CD4-positive, alpha-beta T cell treated with Interleukin-10 for 1 hour (primary cell): ENCODE data around the gene MCMBP.
"Not testable (repeated sequence)": the region's sequence is repeated elsewhere in the genome, so short reads cannot be mapped to it uniquely, and the experiment has no call there.

ENCODE experiments used
- DNase-seq: peaks from one replicate; pipeline ENCODE4 v3.0.0-alpha.2; 2020

The MCMBP gene, protein sequence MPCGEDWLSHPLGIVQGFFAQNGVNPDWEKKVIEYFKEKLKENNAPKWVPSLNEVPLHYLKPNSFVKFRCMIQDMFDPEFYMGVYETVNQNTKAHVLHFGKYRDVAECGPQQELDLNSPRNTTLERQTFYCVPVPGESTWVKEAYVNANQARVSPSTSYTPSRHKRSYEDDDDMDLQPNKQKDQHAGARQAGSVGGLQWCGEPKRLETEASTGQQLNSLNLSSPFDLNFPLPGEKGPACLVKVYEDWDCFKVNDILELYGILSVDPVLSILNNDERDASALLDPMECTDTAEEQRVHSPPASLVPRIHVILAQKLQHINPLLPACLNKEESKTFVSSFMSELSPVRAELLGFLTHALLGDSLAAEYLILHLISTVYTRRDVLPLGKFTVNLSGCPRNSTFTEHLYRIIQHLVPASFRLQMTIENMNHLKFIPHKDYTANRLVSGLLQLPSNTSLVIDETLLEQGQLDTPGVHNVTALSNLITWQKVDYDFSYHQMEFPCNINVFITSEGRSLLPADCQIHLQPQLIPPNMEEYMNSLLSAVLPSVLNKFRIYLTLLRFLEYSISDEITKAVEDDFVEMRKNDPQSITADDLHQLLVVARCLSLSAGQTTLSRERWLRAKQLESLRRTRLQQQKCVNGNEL

DNA sequence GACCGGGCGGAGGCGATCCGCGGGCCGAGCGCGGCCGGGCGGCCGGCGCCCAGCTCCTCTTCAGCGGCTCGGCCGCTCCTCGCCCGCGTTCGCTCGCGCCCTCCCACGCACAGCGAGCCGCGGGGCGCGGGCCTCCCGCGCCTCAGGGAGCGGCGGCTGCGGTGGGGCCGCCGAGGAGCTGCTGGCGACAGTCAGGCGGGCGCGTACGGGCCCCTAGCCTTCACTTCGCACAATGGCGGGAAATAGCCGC, at the start of gene MCMBP:
TSS of gene MCMBP (minus strand) at position 234 of the 250 bp plus-strand sequence. CDS start 259 bp downstream, outside the sequence.
- DNase-seq: no peak

- no peak for DNase-seq
Observed at GRCh38 chr10:119919826-119920225, 47.2 kb upstream of the MCMBP start.

- no peak for DNase-seq
Observed at GRCh38 chr10:119919271-119919670, 46.6 kb upstream of the MCMBP start.

DNA sequence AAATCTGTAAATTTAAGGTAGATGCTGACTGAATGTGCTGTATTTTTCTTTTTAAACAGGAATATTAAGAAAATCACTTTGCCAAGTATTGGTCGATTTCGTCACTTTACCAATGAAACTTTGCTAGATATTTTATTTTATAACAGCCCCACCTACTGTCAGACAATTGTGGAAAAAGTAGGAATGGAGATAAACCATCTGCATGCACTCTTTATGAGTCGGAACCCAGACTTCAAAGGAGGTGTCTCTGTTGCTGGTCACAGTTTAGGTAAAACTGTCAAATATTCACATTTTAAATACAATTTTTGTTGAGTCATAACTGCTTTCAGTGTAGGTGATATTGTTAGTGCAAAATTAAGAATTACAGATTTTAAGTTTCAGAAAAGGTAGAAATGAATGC, 45.1 kb upstream of the MCMBP start:
- no peak for DNase-seq

- DNase-seq: no peak
Observed at GRCh38 chr10:119910689-119911088, 38.0 kb upstream of the MCMBP start.

GRCh38 chr10:119908166-119908565, 35.5 kb upstream of the MCMBP start:
- DNase-seq: no peak

DNA sequence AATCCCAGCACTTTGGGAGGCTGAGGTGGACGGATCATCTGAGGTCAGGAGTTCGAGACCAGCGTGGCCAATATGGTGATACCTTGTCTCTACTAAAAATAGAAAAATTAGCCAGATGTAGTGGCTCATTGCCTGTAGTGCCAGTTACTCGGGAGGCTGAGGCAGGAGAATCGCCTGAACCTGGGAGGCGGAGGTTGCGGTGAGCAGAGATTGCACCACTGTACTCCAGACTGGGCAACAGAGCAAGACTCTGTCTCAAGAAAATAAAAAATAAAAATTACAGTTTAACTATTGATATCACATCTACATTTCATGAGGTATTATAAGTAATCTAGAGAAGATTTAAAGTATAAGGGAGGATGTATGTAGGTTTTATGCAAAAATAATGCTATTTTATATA, 35.1 kb upstream of the MCMBP start:
- not testable (repeated sequence) for DNase-seq

GRCh38 chr10:119903946-119904666, 31.5 kb upstream of the MCMBP start:
- no peak for DNase-seq

GRCh38 chr10:119898577-119898976, 25.9 kb upstream of the MCMBP start:
- DNase-seq: no peak

DNA sequence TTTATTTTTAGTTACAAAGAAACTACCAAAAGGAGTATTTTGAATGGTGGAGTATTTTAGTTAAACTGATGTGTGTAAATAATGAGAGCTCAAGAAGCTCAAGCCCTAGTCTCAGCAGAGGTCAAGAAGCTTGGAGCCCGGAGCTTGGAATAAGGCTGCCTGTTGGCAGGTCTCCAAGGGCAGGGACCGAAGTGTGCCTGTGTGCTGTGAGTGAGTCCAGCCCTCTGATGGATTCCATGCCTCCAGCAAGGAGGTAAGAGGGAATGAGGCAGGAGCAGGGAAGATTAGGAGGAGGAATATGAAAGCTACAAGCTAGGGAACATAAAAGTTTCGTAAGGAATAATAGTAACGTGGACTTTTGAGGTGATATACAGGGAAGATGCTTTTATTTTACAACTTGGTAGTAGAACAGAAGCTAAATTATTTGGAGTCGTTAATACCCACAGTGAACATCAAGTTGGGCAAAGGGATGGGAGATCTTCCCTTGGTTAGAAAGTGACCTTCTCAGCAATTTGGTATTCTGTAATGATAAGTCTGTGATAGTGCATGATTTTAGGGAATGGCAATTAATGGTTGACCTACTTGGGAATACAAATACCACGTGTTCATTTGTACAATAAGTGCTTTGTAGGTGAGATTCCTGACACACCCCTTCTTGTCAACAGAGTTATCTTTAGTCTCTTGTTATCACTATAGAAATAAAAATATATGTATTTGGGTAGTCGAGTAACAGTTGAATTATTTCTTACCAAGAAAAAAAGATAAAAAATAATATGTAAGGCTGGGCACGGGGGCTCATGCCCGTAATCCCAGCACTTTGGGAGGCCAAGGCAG, 24.5 kb upstream of the MCMBP start:
- DNase-seq: no peak

GRCh38 chr10:119896061-119896655, 23.5 kb upstream of the MCMBP start:
- DNase-seq: no peak

DNA sequence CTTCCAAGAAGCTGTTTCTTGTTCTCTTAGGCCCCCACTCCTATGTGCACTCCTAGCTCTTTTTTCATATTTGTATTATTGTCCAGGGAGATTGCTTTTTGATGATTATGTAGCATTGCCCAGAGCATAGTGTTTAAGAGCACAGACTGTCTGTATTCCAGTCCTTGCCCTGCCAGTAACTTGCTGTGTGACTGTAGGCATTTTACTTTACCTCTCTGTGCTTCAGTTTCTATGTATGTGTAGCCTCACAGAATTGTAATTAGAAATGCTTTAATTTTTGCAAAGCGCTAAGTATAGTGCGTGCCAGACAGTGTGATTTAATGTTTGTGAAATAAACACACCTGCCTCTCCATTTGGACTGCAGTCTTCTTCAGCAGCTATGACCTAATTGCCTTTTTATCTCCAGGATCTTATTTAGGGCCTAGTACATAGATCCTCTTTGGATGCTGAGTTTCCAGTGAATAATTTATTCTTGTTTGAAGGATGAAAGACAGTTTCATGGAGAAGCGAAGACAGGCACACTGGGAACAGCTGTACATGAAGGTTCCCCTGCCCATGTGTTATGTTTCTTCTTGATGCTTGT, 21.3 kb upstream of the MCMBP start:
- no peak for DNase-seq

GRCh38 chr10:119893074-119893473, 20.4 kb upstream of the MCMBP start:
- no peak for DNase-seq

GRCh38 chr10:119892188-119893065, 19.8 kb upstream of the MCMBP start, which contains the start of gene SEC23IP:
TSS of gene SEC23IP (plus strand) at chr10:119892730. CDS start at chr10:119892783, 53 bp downstream.
- DNase-seq: peak; percentile 92

DNA sequence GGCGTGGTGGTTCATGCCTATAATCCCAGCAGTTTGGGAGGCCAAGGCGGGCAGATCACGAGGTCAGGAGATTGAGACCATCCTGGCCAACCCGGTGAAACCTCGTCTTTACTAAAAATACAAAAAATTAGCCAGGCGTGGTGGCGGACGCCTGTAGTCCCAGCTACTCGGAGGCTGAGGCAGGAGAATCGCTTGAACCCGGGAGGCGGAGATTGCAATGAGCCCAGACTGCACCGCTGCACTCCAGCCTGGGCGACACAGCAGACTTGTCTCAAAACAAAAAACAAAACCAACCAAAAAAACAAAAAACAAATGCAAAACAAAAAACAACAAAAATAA, 19.2 kb upstream of the MCMBP start:
- not testable (repeated sequence) for DNase-seq

DNA sequence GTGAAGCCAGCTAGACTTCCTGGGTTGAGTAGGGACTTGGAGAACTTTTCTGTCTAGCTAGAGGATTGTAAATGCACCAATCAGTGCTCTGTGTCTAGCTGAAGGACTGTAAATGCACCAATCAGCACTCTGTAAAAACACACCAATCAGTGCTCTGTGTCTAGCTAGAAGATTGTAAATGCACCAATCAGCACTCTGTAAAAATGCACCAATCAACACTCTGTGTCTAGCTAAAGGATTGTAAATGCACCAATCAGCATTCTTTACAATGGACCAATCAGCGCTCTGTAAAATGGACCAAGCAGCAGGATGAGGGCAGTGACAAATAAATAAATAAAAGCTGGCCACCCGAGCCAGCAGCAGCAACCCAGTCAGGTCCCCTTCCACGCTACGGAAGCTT, 17.7 kb upstream of the MCMBP start:
- DNase-seq: peak; percentile 14

DNA sequence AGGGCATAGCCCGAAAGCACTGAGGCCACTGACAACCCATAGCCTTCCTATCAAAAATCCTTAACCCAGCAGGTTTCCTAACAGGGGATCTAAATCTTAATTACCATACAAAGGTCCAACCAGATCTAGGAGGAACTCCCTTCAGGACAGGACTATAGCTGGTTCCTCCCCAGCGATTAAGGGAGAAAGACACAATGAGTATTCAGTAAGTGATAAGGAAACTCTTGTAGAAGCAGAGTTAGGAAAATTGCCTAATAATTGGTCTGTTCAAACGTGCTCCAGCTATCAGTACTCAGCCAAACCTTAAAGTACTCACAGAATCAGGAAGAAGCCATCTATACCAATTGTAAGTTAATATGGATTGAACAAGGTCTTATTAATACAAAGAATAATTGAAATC, 16.6 kb upstream of the MCMBP start:
- not testable (repeated sequence) for DNase-seq

DNA sequence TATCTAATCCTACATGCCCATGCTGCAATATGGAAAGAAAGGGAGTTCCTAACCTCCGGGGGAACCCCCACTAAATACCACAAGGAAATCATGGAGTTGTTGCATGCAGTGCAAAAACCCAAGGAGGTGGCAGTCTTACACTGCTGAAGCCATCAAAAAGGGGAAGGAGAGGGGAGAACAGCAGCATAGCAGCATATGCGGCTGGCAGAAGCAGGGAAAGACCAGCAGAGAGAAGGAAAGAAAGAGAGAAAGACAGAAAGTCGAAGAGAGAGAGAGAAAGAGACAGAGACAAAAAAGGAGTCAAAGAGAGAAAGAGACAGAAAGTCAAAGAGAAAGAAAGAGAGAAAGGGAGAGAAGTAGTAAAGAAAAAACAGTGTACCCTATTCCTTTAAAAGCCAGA, 16.1 kb upstream of the MCMBP start:
- DNase-seq: not testable (repeated sequence)

DNA sequence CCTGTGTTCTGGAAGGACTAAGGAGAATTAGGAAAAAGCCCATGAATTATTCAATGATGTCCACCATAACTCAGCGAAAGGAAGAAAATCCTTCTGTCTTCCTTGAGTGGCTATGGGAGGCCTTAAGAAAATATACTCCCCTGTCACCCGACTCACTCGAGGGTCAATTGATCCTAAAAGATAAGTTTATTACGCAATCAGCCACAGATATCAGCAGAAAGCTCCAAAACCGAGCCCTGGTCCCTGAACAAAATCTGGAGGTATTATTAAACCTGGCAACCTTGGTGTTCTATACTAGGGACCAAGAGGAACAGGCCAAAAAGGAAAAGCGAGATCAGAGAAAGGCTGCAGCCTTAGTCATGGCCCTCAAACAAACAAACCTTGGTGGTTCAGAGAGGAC, 13.4 kb upstream of the MCMBP start:
- not testable (repeated sequence) for DNase-seq

GRCh38 chr10:119883901-119884611, 11.4 kb upstream of the MCMBP start:
- not testable (repeated sequence) for DNase-seq

DNA sequence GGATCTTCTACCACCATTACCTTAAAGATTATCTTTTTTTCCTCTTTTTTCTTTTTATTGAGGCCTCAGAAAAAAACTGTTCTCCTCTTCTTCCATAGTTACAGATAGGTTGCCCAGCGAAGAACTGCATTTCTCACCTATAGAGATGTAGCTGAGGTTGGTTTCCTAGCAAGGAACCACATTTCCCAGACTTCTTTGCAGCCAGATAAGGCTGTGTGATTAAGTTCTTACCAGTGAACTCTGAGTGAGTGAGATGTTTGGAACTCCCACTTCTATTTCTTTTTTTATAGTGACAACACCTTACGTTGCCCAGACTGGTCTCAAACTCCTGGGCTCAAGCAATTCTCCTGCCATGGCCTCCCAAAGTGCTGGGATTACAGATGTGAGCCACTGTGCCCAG, 5.9 kb upstream of the MCMBP start:
- no peak for DNase-seq
